GM12891 (cell line): Measurements from ENCODE around the gene AP4E1. TPM values are rescaled to one million over a fixed set of nuclear protein-coding genes. Genes with fewer than 3 reads are reported as not detected.
"Not testable (repeated sequence)": the region's sequence is repeated elsewhere in the genome, so short reads cannot be mapped to it uniquely, and the experiment has no call there.

Experiments used
- DNase-seq: peaks from one replicate; pipeline ENCODE4 v3.0.0; 2011; ENCODE audit warnings: low spot score; ENCODE audit not compliant: insufficient read length
- FAIRE-seq: peaks from 2 replicates; lab custom pipeline; 2011; peaks lifted over from hg19 to GRCh38; lab: Jason Lieb, UNC
- PAX5 ChIP-seq: IDR thresholded peaks from 2 replicates; pipeline ENCODE4 v1.6.1; 2011; ENCODE audit warnings: low read length, moderate library complexity, mild to moderate bottlenecking; ENCODE audit not compliant: insufficient read depth, severe bottlenecking
- POLR2A ChIP-seq: IDR thresholded peaks from 2 replicates; pipeline ENCODE4 v1.6.1; 2011; ENCODE audit warnings: low read depth, low read length, control low read depth
- POLR2AphosphoS5 ChIP-seq: IDR thresholded peaks from 2 replicates; pipeline ENCODE4 v1.6.1; 2011; ENCODE audit warnings: low read depth, low read length, control low read depth
- POU2F2 ChIP-seq: IDR thresholded peaks from 2 replicates; pipeline ENCODE4 v1.6.1; 2011; ENCODE audit warnings: low read depth, mild to moderate bottlenecking, control low read depth, low read length, moderate library complexity
- SPI1 ChIP-seq: IDR thresholded peaks from 2 replicates; pipeline ENCODE4 v1.6.1; 2011; ENCODE audit warnings: low read depth, low read length, control low read depth
- TAF1 ChIP-seq: IDR thresholded peaks from 2 replicates; pipeline ENCODE4 v1.6.1; 2011; ENCODE audit warnings: low read depth, low read length, control low read depth
- polyA plus RNA-seq: library from polyadenylated mRNA; unstranded; fragments of >200 nt; gene quantifications from one replicate; pipeline ENCODE4 v1.2.1, GENCODE V29; 2012; ENCODE audit warnings: low read depth, missing spikeins, inconsistent platforms; ENCODE audit not compliant: missing spikeins

The AP4E1 gene
- 2.7 TPM for polyA plus RNA-seq

GRCh38 chr15:50908209-50909009 lies at the start of gene AP4E1:
TSS of gene AP4E1 (plus strand) at chr15:50908683. CDS start at chr15:50908779, 96 bp downstream.
- peak; percentile 88 for TF ChIP-seq SPI1
- peak; percentile 80 for TF ChIP-seq PAX5
- TF ChIP-seq TAF1 = peak; percentile 74
- TF ChIP-seq POLR2AphosphoS5 = peak; percentile 84; the same call in 1 of the 2 replicates
- TF ChIP-seq POU2F2 = peak; percentile 64
- peak; percentile 82 for TF ChIP-seq POLR2A
- DNase-seq (peak; percentile 66), FAIRE-seq (peak; percentile 83)

- TF ChIP-seq POU2F2 (no peak), POLR2AphosphoS5 (no peak), PAX5 (no peak), POLR2A (no peak), SPI1 (no peak), TAF1 (no peak)
- FAIRE-seq = no peak
Measured at GRCh38 chr15:50860824-50861223, 47.7 kb upstream of the AP4E1 start.

GRCh38 chr15:50862553-50862952 lies 45.9 kb upstream of the AP4E1 start:
- FAIRE-seq (no peak), DNase-seq (no peak)
- TF ChIP-seq POLR2A = no peak
- TF ChIP-seq SPI1 = no peak
- no peak for TF ChIP-seq POLR2AphosphoS5
- TF ChIP-seq PAX5 = no peak
- TF ChIP-seq TAF1 = no peak

More at GRCh38 chr15:50860824-50861223, 47.7 kb upstream of the AP4E1 start:
- DNase-seq = no peak

GRCh38 chr15:50864873-50865272 lies 43.6 kb upstream of the AP4E1 start:
- no peak for DNase-seq
- FAIRE-seq = no peak
- TF ChIP-seq SPI1 (no peak), POLR2A (no peak), TAF1 (no peak), POU2F2 (no peak), POLR2AphosphoS5 (no peak), PAX5 (no peak)

- TF ChIP-seq TAF1 = no peak
- TF ChIP-seq SPI1 = no peak
- no peak for TF ChIP-seq PAX5
- no peak for TF ChIP-seq POLR2A
- TF ChIP-seq POU2F2 = no peak
- TF ChIP-seq POLR2AphosphoS5 = no peak
- no peak for DNase-seq
- no peak for FAIRE-seq
Measured at GRCh38 chr15:50865515-50866353, 42.7 kb upstream of the AP4E1 start.

GRCh38 chr15:50871832-50872231 lies 36.7 kb upstream of the AP4E1 start:
- TF ChIP-seq SPI1 (no peak), POLR2AphosphoS5 (no peak), POLR2A (no peak), TAF1 (no peak), PAX5 (no peak), POU2F2 (no peak)
- FAIRE-seq (no peak), DNase-seq (no peak)

GRCh38 chr15:50872832-50873426 lies 35.6 kb upstream of the AP4E1 start:
- TF ChIP-seq PAX5 (no peak), POU2F2 (no peak), POLR2AphosphoS5 (no peak), SPI1 (no peak), TAF1 (no peak), POLR2A (no peak)
- FAIRE-seq = peak; percentile 41
- no peak for DNase-seq

GRCh38 chr15:50873935-50874361 lies 34.5 kb upstream of the AP4E1 start:
- FAIRE-seq = peak; percentile 65
- TF ChIP-seq POLR2AphosphoS5 = no peak
- no peak for TF ChIP-seq PAX5
- TF ChIP-seq POU2F2 = no peak
- TF ChIP-seq POLR2A = no peak
- no peak; the same call in 1 of the 2 replicates for TF ChIP-seq SPI1
- no peak for TF ChIP-seq TAF1
- no peak for DNase-seq

GRCh38 chr15:50875238-50875637 lies 33.2 kb upstream of the AP4E1 start:
- FAIRE-seq, DNase-seq: not testable (repeated sequence)
